ENCODE measurements around the gene RPL10. TPM values are rescaled to one million over a fixed set of nuclear protein-coding genes. Genes with fewer than 3 reads are reported as not detected.
A peak's percentile ranks its signal among the peaks of the same experiment; 100 is the strongest.

Gene RPL10
- total RNA-seq, 1 experiment from 2014 or later, result 2,110 TPM

DNA sequence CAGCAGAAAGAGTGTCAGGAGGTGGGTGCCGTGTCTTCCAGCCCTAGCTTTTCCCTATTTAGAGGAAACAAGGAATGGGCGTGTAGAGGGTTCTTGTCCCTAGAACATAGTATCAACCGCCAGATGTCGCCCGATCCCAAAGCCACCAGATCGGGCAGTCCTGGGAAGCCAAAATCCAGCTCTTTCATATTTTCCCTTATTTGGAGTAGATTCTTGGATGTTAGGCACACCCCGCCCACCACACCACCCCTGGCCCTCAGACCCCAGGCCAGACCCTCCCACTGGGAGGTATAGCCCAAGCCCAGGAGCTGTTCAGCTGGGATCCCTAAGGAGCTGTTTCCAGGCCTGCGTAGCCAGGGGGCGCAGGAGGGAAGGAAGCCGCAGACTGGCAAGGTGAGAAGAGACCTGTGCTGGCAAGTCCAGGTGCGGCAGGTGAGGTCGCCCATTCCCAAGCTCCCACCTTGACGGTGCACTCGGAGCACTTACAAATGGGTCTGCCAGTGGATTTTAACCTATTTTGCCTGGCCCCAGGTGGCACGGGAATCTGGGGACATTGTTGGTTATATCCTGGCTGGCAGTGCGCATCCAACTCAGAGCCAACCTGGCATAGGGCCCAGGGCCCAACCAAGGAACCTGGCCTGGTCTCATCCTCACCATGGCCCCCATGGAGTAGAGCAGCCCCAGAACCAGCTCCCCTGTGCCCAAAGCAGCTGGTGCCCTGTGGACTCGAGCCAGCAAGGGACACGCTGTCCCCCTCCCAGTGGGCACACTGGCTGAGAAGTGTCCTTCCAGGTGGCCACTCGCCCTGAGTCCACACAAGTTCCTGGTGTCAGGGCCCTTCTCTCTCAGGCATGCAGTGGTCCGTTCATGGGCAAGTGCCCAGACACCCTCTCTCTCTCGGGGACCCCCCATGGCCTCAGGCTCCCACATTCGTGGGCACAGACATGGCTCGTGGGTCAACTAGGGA lies 24.6 kb upstream of the RPL10 start:
- Mint-ChIP-seq H3K27me3 (ENCODE audit: low read depth) (peaks cover 3% of the 10 kb centered on the region; the same call in 1 of the 2 replicates), H3K4me1 (peaks cover 2 to 22% of the 10 kb centered on the region in 2 experiments; a peak in 3 of 4 replicates), H3K27ac (no peak overlapping the region), H3K4me3 (peak overlapping the region; percentile 50 to 60), H3K36me3 (ENCODE audit: insufficient read depth in 1 of 3, low read depth in 3 of 3) (peaks cover 6 to 15% (median 10%) of the 10 kb centered on the region in 3 experiments), H3K9me3 (peaks cover 40 to 48% of the 10 kb centered on the region in 2 experiments)
- H4K91ac ChIP-seq (ENCODE audit: insufficient read length, low read depth, low read length), result no peak overlapping the region
- no peak overlapping the region for H3K14ac ChIP-seq (ENCODE audit: insufficient read depth, low read length)
- WGBS (ENCODE audit: extremely low coverage, insufficient read length, low lambda C conversion rate), result no CpG with 5 or more reads among the region's 23 CpGs
- no peaks in the 10 kb centered on the region for H3K27me3 ChIP-seq (ENCODE audit: insufficient read depth, low read length)
- no peak overlapping the region for H2BK15ac ChIP-seq (ENCODE audit: low read depth, low read length)
- no peak overlapping the region for H2BK12ac ChIP-seq (ENCODE audit: insufficient read length, low read depth, low read length)
- H3K23ac ChIP-seq (ENCODE audit: insufficient read length, low read depth, low read length), result no peak overlapping the region
- H3K4me2 ChIP-seq (ENCODE audit: insufficient read depth, insufficient read length, low read length), result peak overlapping the region; percentile 1
- no peak overlapping the region for H4K8ac ChIP-seq (replicated peaks; ENCODE audit: insufficient read length, low read depth, low read length)
- TF ChIP-seq, protein P1, sequence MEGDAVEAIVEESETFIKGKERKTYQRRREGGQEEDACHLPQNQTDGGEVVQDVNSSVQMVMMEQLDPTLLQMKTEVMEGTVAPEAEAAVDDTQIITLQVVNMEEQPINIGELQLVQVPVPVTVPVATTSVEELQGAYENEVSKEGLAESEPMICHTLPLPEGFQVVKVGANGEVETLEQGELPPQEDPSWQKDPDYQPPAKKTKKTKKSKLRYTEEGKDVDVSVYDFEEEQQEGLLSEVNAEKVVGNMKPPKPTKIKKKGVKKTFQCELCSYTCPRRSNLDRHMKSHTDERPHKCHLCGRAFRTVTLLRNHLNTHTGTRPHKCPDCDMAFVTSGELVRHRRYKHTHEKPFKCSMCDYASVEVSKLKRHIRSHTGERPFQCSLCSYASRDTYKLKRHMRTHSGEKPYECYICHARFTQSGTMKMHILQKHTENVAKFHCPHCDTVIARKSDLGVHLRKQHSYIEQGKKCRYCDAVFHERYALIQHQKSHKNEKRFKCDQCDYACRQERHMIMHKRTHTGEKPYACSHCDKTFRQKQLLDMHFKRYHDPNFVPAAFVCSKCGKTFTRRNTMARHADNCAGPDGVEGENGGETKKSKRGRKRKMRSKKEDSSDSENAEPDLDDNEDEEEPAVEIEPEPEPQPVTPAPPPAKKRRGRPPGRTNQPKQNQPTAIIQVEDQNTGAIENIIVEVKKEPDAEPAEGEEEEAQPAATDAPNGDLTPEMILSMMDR (conservative IDR thresholded peaks at IDR 0.05), result peak; percentile 75
- H3K4ac ChIP-seq (ENCODE audit: low read depth, low read length), result no peak overlapping the region
- peak; percentile 93 for DNase-seq
- H3K23me2 ChIP-seq (ENCODE audit: insufficient read length, low read depth, low read length, poor library complexity, severe bottlenecking), result peaks cover 5% of the 10 kb centered on the region
- no peak overlapping the region for H2BK5ac ChIP-seq (ENCODE audit: insufficient read length, low read length)
- no peak overlapping the region for H3K9ac ChIP-seq (ENCODE audit: extremely low read depth, insufficient read length, low read length)
- no peak overlapping the region for H3K27ac ChIP-seq (ENCODE audit: insufficient read length, low read depth, low read length)
- H4K20me1 ChIP-seq (ENCODE audit: control insufficient read depth, insufficient read depth, insufficient read length), result no peaks in the 10 kb centered on the region
- H2AK5ac ChIP-seq (ENCODE audit: insufficient read length, low read length), result no peak overlapping the region
- no peak overlapping the region for H2BK120ac ChIP-seq (ENCODE audit: low read depth, low read length, poor library complexity, severe bottlenecking)
- no peaks in the 10 kb centered on the region for H3K79me1 ChIP-seq (ENCODE audit: insufficient read depth, low read depth, low read length, poor library complexity, severe bottlenecking)
- H3K4me1 ChIP-seq (ENCODE audit: insufficient read depth, low read length), result no peaks in the 10 kb centered on the region
- H3K9me3 ChIP-seq (ENCODE audit: control insufficient read depth, low read depth, low read length), result no peaks in the 10 kb centered on the region
- no peak overlapping the region for H3T11ph ChIP-seq (ENCODE audit: low read length)
- peak overlapping the region; percentile 68 for H3K18ac ChIP-seq (ENCODE audit: insufficient read length, low read depth, low read length)
- no peak overlapping the region for H4K5ac ChIP-seq (ENCODE audit: insufficient read length, low read depth, low read length)
- H3K79me2 ChIP-seq (ENCODE audit: insufficient read depth, low read length), result peaks cover 14% of the 10 kb centered on the region; the same call in 1 of the 2 replicates
- no peak overlapping the region for H3K56ac ChIP-seq (ENCODE audit: insufficient read length, low read depth, low read length)
- H2AFZ ChIP-seq (ENCODE audit: low read length), result no peak overlapping the region
- no peak overlapping the region for H2BK20ac ChIP-seq (ENCODE audit: low read depth, low read length, poor library complexity, severe bottlenecking)
